Measurements from ENCODE around the gene C17orf58.
"Not testable (repeated sequence)": the region's sequence is repeated elsewhere in the genome, so short reads cannot be mapped to it uniquely, and the experiment has no call there.

C17orf58 gene

GRCh38 chr17:68019336-68019674, 23.0 kb upstream of the C17orf58 start:
- H3K4me3 Mint-ChIP-seq, result peak overlapping the region; percentile 89
- H3K27me3 Mint-ChIP-seq, result no peaks in the 10 kb centered on the region
- DNase-seq (ENCODE audit: low spot score in 2 of 2), result no peak
- no peaks in the 10 kb centered on the region for H3K9me3 Mint-ChIP-seq
- peak overlapping the region; percentile 99 for H3K27ac Mint-ChIP-seq
- H3K4me1 Mint-ChIP-seq, result peaks cover 12% of the 10 kb centered on the region
- H3K36me3 Mint-ChIP-seq, result no peaks in the 10 kb centered on the region
- no peak for ATAC-seq (ENCODE audit: low read depth)

- H3K4me1 Mint-ChIP-seq, result peaks cover 12% of the 10 kb centered on the region
- H3K4me3 Mint-ChIP-seq; H3K27ac Mint-ChIP-seq; H3K9me3 Mint-ChIP-seq; H3K36me3 Mint-ChIP-seq; ATAC-seq (ENCODE audit: low read depth); DNase-seq (ENCODE audit: low spot score in 2 of 2); H3K27me3 Mint-ChIP-seq: not testable (repeated sequence)
Observed at GRCh38 chr17:68018493-68018892, 22.2 kb upstream of the C17orf58 start.

GRCh38 chr17:68016838-68017237, 20.6 kb upstream of the C17orf58 start:
- ATAC-seq (ENCODE audit: low read depth) (no peak), DNase-seq (ENCODE audit: low spot score in 2 of 2) (no peak)
- H3K4me1 Mint-ChIP-seq, result peaks cover 12% of the 10 kb centered on the region
- no peaks in the 10 kb centered on the region for H3K27me3 Mint-ChIP-seq
- H3K27ac Mint-ChIP-seq, result no peak overlapping the region
- H3K36me3 Mint-ChIP-seq, result no peaks in the 10 kb centered on the region
- H3K9me3 Mint-ChIP-seq, result no peaks in the 10 kb centered on the region
- H3K4me3 Mint-ChIP-seq, result no peak overlapping the region

- H3K4me1 Mint-ChIP-seq, result peaks cover 7% of the 10 kb centered on the region
- H3K4me3 Mint-ChIP-seq, result peak overlapping the region; percentile 8
- no peak overlapping the region for H3K27ac Mint-ChIP-seq
- H3K9me3 Mint-ChIP-seq, result no peaks in the 10 kb centered on the region
- no peak for ATAC-seq (ENCODE audit: low read depth)
- H3K27me3 Mint-ChIP-seq, result peaks cover 2% of the 10 kb centered on the region
- no peak for DNase-seq (ENCODE audit: low spot score in 2 of 2)
- no peaks in the 10 kb centered on the region for H3K36me3 Mint-ChIP-seq
Observed at GRCh38 chr17:68015081-68015723, 18.9 kb upstream of the C17orf58 start.

GRCh38 chr17:68013385-68013784, 17.1 kb upstream of the C17orf58 start:
- Mint-ChIP-seq H3K9me3 (no peaks in the 10 kb centered on the region), H3K27ac (no peak overlapping the region), H3K4me3 (no peak overlapping the region), H3K36me3 (no peaks in the 10 kb centered on the region), H3K4me1 (peaks cover 3% of the 10 kb centered on the region), H3K27me3 (peaks cover 2% of the 10 kb centered on the region)
- no peak for ATAC-seq (ENCODE audit: low read depth)
- no peak for DNase-seq (ENCODE audit: low spot score in 2 of 2)

- ATAC-seq (ENCODE audit: low read depth) (peak; percentile 66), DNase-seq (ENCODE audit: low spot score in 2 of 2) (peak; percentile 41 to 58)
- Mint-ChIP-seq H3K27me3 (peaks cover 2% of the 10 kb centered on the region), H3K27ac (no peak overlapping the region), H3K4me3 (peak overlapping the region; percentile 54), H3K36me3 (no peaks in the 10 kb centered on the region), H3K4me1 (peaks cover 3% of the 10 kb centered on the region), H3K9me3 (no peaks in the 10 kb centered on the region)
Observed at GRCh38 chr17:68011199-68011665, 15.0 kb upstream of the C17orf58 start.

GRCh38 chr17:68006797-68007196, 10.5 kb upstream of the C17orf58 start:
- H3K4me3 Mint-ChIP-seq, result no peak overlapping the region
- no peaks in the 10 kb centered on the region for H3K36me3 Mint-ChIP-seq
- no peak overlapping the region for H3K27ac Mint-ChIP-seq
- no peak for ATAC-seq (ENCODE audit: low read depth)
- no peaks in the 10 kb centered on the region for H3K4me1 Mint-ChIP-seq
- H3K27me3 Mint-ChIP-seq, result peaks cover 2% of the 10 kb centered on the region
- DNase-seq (ENCODE audit: low spot score in 2 of 2), result no peak
- H3K9me3 Mint-ChIP-seq, result no peaks in the 10 kb centered on the region

- no peaks in the 10 kb centered on the region for H3K4me1 Mint-ChIP-seq
- no peak overlapping the region for H3K27ac Mint-ChIP-seq
- H3K4me3 Mint-ChIP-seq, result no peak overlapping the region
- no peaks in the 10 kb centered on the region for H3K36me3 Mint-ChIP-seq
- H3K27me3 Mint-ChIP-seq, result no peaks in the 10 kb centered on the region
- DNase-seq (ENCODE audit: low spot score in 2 of 2) (no peak), ATAC-seq (ENCODE audit: low read depth) (no peak)
- no peaks in the 10 kb centered on the region for H3K9me3 Mint-ChIP-seq
Observed at GRCh38 chr17:68004201-68004600, 7.9 kb upstream of the C17orf58 start.

GRCh38 chr17:67999291-67999911, 3.1 kb upstream of the C17orf58 start:
- Mint-ChIP-seq H3K27ac (no peak overlapping the region), H3K36me3 (no peaks in the 10 kb centered on the region), H3K27me3 (peaks cover 1% of the 10 kb centered on the region), H3K4me3 (no peak overlapping the region), H3K9me3 (no peaks in the 10 kb centered on the region), H3K4me1 (peaks cover 18% of the 10 kb centered on the region)
- no peak for DNase-seq (ENCODE audit: low spot score in 2 of 2)
- ATAC-seq (ENCODE audit: low read depth), result no peak

- no peaks in the 10 kb centered on the region for H3K9me3 Mint-ChIP-seq
- ATAC-seq (ENCODE audit: low read depth) (no peak), DNase-seq (ENCODE audit: low spot score in 2 of 2) (no peak)
- H3K4me1 Mint-ChIP-seq, result peaks cover 22% of the 10 kb centered on the region
- H3K4me3 Mint-ChIP-seq, result no peak overlapping the region
- H3K36me3 Mint-ChIP-seq, result no peaks in the 10 kb centered on the region
- H3K27ac Mint-ChIP-seq, result no peak overlapping the region
- H3K27me3 Mint-ChIP-seq, result peaks cover 1% of the 10 kb centered on the region
Observed at GRCh38 chr17:67998466-67998865, 2.2 kb upstream of the C17orf58 start.

GRCh38 chr17:67995570-67996263, 552 bp downstream of the C17orf58 start:
- Mint-ChIP-seq H3K4me1 (peaks cover 22% of the 10 kb centered on the region), H3K27ac (no peak overlapping the region), H3K27me3 (peaks cover 1% of the 10 kb centered on the region), H3K9me3 (no peaks in the 10 kb centered on the region), H3K36me3 (no peaks in the 10 kb centered on the region), H3K4me3 (peak overlapping the region; percentile 79)
- no peak for ATAC-seq (ENCODE audit: low read depth)
- DNase-seq (ENCODE audit: low spot score in 2 of 2), result no peak

- H3K36me3 Mint-ChIP-seq, result no peaks in the 10 kb centered on the region
- DNase-seq (ENCODE audit: low spot score in 2 of 2) (no peak), ATAC-seq (ENCODE audit: low read depth) (no peak)
- peaks cover 1% of the 10 kb centered on the region for H3K27me3 Mint-ChIP-seq
- peaks cover 22% of the 10 kb centered on the region for H3K4me1 Mint-ChIP-seq
- H3K9me3 Mint-ChIP-seq, result no peaks in the 10 kb centered on the region
- H3K4me3 Mint-ChIP-seq, result peak overlapping the region; percentile 79
- no peak overlapping the region for H3K27ac Mint-ChIP-seq
Observed at GRCh38 chr17:67994817-67995569, 1.3 kb downstream of the C17orf58 start.

- Mint-ChIP-seq H3K36me3 (no peaks in the 10 kb centered on the region), H3K4me3 (peak overlapping the region; percentile 86), H3K9me3 (no peaks in the 10 kb centered on the region), H3K27me3 (peaks cover 1% of the 10 kb centered on the region), H3K27ac (peak overlapping the region; percentile 65), H3K4me1 (peaks cover 22% of the 10 kb centered on the region)
- ATAC-seq (ENCODE audit: low read depth) (no peak), DNase-seq (ENCODE audit: low spot score in 2 of 2) (no peak)
Observed at GRCh38 chr17:67993998-67994361, 2.3 kb downstream of the C17orf58 start.
